Tibial nerve (tissue), 3 donors: ENCODE data around the gene SRRM2.

Experiments used
- POLR2A ChIP-seq, 2 donors: fragments of 450-650 bp; IDR thresholded peaks; one replicate each; pipeline ENCODE4 v1.6.1; 2017; ENCODE audit warnings: antibody characterized with exemption in 2 of 2, mild to moderate bottlenecking in 2 of 2, moderate library complexity in 2 of 2
- TF ChIP-seq, protein P1 (sequence below), 5 experiments: fragments of 200-600 bp in 3 of 5; fragments of 450-650 bp in 2 of 5; sonication (generic) in 3 of 5; IDR thresholded peaks; one replicate each; pipeline ENCODE4 v1.5.1; 2016 to 2019; ENCODE audit warnings: antibody characterized with exemption in 5 of 5, mild to moderate bottlenecking in 3 of 5, moderate library complexity in 2 of 5

DNA sequence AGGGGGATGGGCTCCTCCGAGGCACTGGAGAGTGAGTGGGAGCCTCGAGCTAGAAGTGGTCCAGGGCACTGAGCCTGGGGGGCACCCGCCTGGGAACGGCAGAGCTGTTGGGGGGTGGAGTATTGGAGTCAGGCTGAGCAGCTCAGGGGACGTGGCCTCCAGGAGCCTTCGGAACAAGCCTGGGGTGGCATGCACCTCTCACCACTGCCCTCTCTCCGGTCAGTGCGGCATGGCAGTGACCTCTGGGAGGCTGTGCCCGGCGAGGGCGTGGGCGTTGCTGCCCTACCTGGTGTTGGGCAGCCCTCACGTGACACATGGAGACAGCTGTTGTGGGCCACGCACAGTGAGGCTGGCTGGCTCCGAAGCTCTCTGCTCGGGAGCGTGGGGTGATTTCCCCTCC is 46.4 kb upstream of the SRRM2 start:
- TF ChIP-seq, protein P1, sequence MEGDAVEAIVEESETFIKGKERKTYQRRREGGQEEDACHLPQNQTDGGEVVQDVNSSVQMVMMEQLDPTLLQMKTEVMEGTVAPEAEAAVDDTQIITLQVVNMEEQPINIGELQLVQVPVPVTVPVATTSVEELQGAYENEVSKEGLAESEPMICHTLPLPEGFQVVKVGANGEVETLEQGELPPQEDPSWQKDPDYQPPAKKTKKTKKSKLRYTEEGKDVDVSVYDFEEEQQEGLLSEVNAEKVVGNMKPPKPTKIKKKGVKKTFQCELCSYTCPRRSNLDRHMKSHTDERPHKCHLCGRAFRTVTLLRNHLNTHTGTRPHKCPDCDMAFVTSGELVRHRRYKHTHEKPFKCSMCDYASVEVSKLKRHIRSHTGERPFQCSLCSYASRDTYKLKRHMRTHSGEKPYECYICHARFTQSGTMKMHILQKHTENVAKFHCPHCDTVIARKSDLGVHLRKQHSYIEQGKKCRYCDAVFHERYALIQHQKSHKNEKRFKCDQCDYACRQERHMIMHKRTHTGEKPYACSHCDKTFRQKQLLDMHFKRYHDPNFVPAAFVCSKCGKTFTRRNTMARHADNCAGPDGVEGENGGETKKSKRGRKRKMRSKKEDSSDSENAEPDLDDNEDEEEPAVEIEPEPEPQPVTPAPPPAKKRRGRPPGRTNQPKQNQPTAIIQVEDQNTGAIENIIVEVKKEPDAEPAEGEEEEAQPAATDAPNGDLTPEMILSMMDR (IDR thresholded peaks at IDR 0.05), result no peak
- TF ChIP-seq POLR2A (IDR thresholded peaks at IDR 0.05), result no peak
